Panc1 (cell line): ENCODE measurements around the gene UPF2. TPM values are rescaled to one million over a fixed set of nuclear protein-coding genes. Genes with fewer than 3 reads are reported as not detected.

ENCODE experiments used
- ATAC-seq: fragments of 200-7000 bp; cut with Tn5 transposase; 2 replicates; pipeline ENCODE4 v1.9.1; 2020; ENCODE audit warnings: mild to moderate bottlenecking, moderate library complexity
- BruUV-seq: library from RNA; stranded (reverse); fragments of 400-500 nt; replicated peaks from 2 replicates; lab custom pipeline; 2021; lab: Mats Ljungman, UMichigan
- CTCF ChIA-PET: fragments of 300-600 bp; sonication (Branson Sonifier 250); formaldehyde crosslinking; loops from one replicate; lab custom pipeline; 2022; ENCODE audit warnings: antibody characterized with exemption; lab: Charles Lee
- POLR2A ChIA-PET: fragments of 300-600 bp; sonication (Branson Sonifier 250); formaldehyde crosslinking; loops from one replicate; lab custom pipeline; 2022; ENCODE audit warnings: antibody characterized with exemption; lab: Charles Lee
- DNase-seq: peaks from one replicate; pipeline ENCODE4 v3.0.0-alpha.2; 2010; ENCODE audit warnings: low read depth, low spot score
- H3K27ac ChIP-seq: 2 replicates; pipeline ENCODE4 v1.5.1; 2011; ENCODE audit warnings: mild to moderate bottlenecking, low read length, inconsistent platforms
- H3K27me3 ChIP-seq: fragments of 200-500 bp; sonication (Bioruptor generic); 2 replicates; pipeline ENCODE4 v1.6.0; 2014; ENCODE audit warnings: low read length, inconsistent platforms; ENCODE audit not compliant: control insufficient read depth, insufficient read depth
- H3K36me3 ChIP-seq: fragments of 200-500 bp; sonication (Bioruptor generic); 2 replicates; pipeline ENCODE4 v1.5.1; 2014; ENCODE audit warnings: inconsistent platforms, mild to moderate bottlenecking, low read length, moderate library complexity; ENCODE audit not compliant: control insufficient read depth, insufficient read depth
- H3K4me1 ChIP-seq: 2 replicates; pipeline ENCODE4 v1.5.1; 2011; ENCODE audit warnings: inconsistent platforms, mild to moderate bottlenecking, low read length, moderate library complexity; ENCODE audit not compliant: control insufficient read depth, insufficient read depth
- H3K4me3 ChIP-seq, 2 experiments: 2 replicates each; pipeline ENCODE4 v1.5.1; 2011 to 2012; ENCODE audit warnings: low read depth in 2 of 2, low read length in 2 of 2, mild to moderate bottlenecking in 2 of 2, inconsistent platforms in 1 of 2, moderate library complexity in 1 of 2
- H3K9me3 ChIP-seq: fragments of 200-500 bp; sonication (Bioruptor generic); 2 replicates; pipeline ENCODE4 v1.5.1; 2014; ENCODE audit warnings: low read depth, mild to moderate bottlenecking, inconsistent platforms, low read length, moderate library complexity; ENCODE audit not compliant: control insufficient read depth, insufficient read depth
- CTCF ChIP-seq: fragments of 450-650 bp; IDR thresholded peaks from 2 replicates; pipeline ENCODE4 v1.5.1; 2017; ENCODE audit warnings: mild to moderate bottlenecking
- POLR2AphosphoS5 ChIP-seq: IDR thresholded peaks from 2 replicates; pipeline ENCODE4 v1.6.1; 2012; ENCODE audit warnings: mild to moderate bottlenecking, low read depth, low read length, moderate library complexity
- REST ChIP-seq, 2 experiments: IDR thresholded peaks; 2 replicates each; pipeline ENCODE4 v1.6.1; 2011 to 2012; ENCODE audit warnings: low read depth in 2 of 2, control low read depth in 1 of 2, low read length in 1 of 2, mild to moderate bottlenecking in 1 of 2, moderate library complexity in 1 of 2; ENCODE audit not compliant: insufficient read depth in 1 of 2
- SIN3A ChIP-seq: IDR thresholded peaks from 2 replicates; pipeline ENCODE4 v1.6.1; 2012; ENCODE audit warnings: low read depth, mild to moderate bottlenecking, low read length, moderate library complexity, borderline replicate concordance; ENCODE audit not compliant: insufficient read depth
- TCF7L2 ChIP-seq: IDR thresholded peaks from 2 replicates; pipeline ENCODE4 v1.6.1; 2011; ENCODE audit warnings: mild to moderate bottlenecking, low read depth, low read length, inconsistent platforms
- in situ Hi-C: cut with HindIII; loops from 2 replicates; pipeline ENCODE4 v1.10.0; 2016; ENCODE audit warnings: low sequenced_read_pairs, low pct_unique_long_range_greater_than_20kb
- intact Hi-C: fragments of 100-400 bp; cut with micrococcal nuclease; formaldehyde crosslinking; loops from one replicate; pipeline ENCODE4 v1.10.0; 2022; ENCODE audit not compliant: unreplicated experiment
- total RNA-seq: library from RNA; stranded (reverse); gene quantifications from one replicate; pipeline ENCODE4 v1.2.1, GENCODE V29; 2021; ENCODE audit not compliant: unreplicated experiment

UPF2 gene
- total RNA-seq, 1 experiment from 2014 or later, result 19.1 TPM

- no peak for TF ChIP-seq CTCF
- no peak for TF ChIP-seq TCF7L2
- no peak for TF ChIP-seq SIN3A
- TF ChIP-seq REST (IDR thresholded peaks at IDR 0.05; ENCODE audit: insufficient read depth in 1 of 2, low read depth in 2 of 2, low read length in 1 of 2), result no peak
- no peak for TF ChIP-seq POLR2AphosphoS5
- no peaks in the 10 kb centered on the region for H3K9me3 ChIP-seq
- ChIA-PET CTCF (no interaction called here), POLR2A (interaction anchor here (0.6 kb wide), 1 partner anchor 168 kb away, joined by 5 read pairs; no protein-coding TSS in a partner anchor)
- in situ Hi-C loops (no loop called here), intact Hi-C loops (no loop called here)
- H3K27ac ChIP-seq, result no peak overlapping the region
- H3K36me3 ChIP-seq, result no peaks in the 10 kb centered on the region
- H3K27me3 ChIP-seq, result no peaks in the 10 kb centered on the region
- ATAC-seq, result no peak
- no TSS peak for BruUV-seq
- peaks cover 5% of the 10 kb centered on the region for H3K4me1 ChIP-seq
- no peak overlapping the region for H3K4me3 ChIP-seq
- DNase-seq, result no peak
These were observed 166.3 kb downstream of the UPF2 start for GRCh38 chr10:11876324-11876723.

GRCh38 chr10:11875494-11876281, 166.9 kb downstream of the UPF2 start:
- Histone ChIP-seq H3K4me3 (no peak overlapping the region), H3K9me3 (no peaks in the 10 kb centered on the region), H3K27ac (no peak overlapping the region), H3K36me3 (no peaks in the 10 kb centered on the region), H3K27me3 (no peaks in the 10 kb centered on the region), H3K4me1 (peaks cover 5% of the 10 kb centered on the region)
- ChIA-PET CTCF (interaction anchor here (0.5 kb wide), 1 partner anchor 29 kb away, joined by 3 read pairs; no protein-coding TSS in a partner anchor), POLR2A (interaction anchor here (0.6 kb wide), 1 partner anchor 169 kb away, joined by 5 read pairs; no protein-coding TSS in a partner anchor)
- peak; percentile 48 for DNase-seq
- intact Hi-C loops, result no loop called here
- in situ Hi-C loops, result no loop called here
- ATAC-seq, result peak; percentile 92
- no TSS peak for BruUV-seq
- TF ChIP-seq POLR2AphosphoS5, result no peak
- no peak for TF ChIP-seq TCF7L2
- TF ChIP-seq CTCF, result no peak
- TF ChIP-seq SIN3A, result no peak
- no peak for TF ChIP-seq REST (IDR thresholded peaks at IDR 0.05; ENCODE audit: insufficient read depth in 1 of 2, low read depth in 2 of 2, low read length in 1 of 2)
